CD4-positive, alpha-beta T cell treated with Interleukin-12 subunit alpha and Interleukin-12 subunit beta, for 1 hour (primary cell): ENCODE results near the gene UQCC2.

ENCODE experiments used
- DNase-seq: peaks from one replicate; pipeline ENCODE4 v3.0.0-alpha.2; 2020

The UQCC2 gene

GRCh38 chr6:33744001-33744848, 32.7 kb upstream of the UQCC2 start:
- DNase-seq: peak; percentile 76

DNA sequence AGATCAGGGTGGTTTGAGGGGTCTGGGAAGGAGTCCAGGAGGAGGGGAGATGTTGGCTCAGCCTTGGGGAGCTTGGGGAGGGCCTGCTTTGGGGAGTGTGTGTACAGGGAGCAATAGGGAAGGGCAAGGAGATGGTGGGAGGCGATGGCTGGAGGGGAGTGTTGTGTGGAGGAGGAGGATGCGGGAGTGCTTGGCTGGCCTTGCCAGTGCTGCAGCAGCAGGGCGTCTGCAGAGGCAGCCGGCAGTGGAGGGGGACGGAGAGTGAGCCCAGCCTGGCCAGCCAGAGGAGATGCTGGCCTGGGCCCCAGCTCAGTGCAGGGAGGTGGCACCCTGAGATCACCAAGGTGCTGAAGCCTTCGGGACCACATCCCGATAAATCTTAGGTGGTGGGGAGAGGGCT, 31.3 kb upstream of the UQCC2 start:
- DNase-seq: no peak

- no peak for DNase-seq
These were observed 30.6 kb upstream of the UQCC2 start for GRCh38 chr6:33742092-33742491.

DNA sequence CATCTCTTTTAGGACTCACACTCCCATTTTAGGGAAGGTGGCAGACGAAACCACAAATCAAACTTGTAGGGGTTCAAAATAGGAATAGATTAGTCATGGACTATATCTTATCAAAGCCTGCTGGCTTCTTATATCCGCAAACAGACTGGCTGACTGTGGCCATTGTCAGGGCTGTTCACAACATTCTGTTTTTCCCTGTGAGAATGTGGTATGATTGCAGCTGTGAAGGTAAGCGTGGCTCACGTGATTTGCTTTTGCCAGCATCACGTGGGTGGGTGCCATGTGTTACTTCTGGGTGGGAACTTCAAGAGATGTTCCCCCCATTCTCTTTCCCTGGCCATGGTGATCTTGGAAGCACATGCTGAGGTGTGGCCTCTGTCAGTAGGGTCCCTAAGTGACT, 29.3 kb upstream of the UQCC2 start:
- no peak for DNase-seq

GRCh38 chr6:33740204-33740608, 28.7 kb upstream of the UQCC2 start:
- no peak for DNase-seq

DNA sequence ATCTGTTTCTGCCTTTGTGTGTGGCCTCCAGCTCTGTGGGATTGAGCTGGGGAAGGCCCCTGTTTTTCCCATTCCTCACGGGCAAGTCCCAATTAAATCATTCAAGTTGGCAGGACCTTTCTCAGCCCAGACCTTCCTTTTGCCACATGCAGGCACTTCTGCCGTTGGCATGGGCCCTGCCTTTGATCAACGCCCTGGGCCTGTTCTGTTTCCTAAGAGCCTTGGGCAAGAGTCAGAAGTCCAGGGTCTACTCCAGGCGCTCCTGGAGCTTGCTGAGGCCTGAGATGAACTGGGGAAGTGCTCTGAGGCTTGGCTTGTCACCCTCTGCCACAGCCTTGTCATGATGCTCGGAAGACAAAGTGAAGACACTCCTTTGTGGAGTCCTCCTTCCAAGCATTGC, 28.1 kb upstream of the UQCC2 start:
- DNase-seq: no peak

DNA sequence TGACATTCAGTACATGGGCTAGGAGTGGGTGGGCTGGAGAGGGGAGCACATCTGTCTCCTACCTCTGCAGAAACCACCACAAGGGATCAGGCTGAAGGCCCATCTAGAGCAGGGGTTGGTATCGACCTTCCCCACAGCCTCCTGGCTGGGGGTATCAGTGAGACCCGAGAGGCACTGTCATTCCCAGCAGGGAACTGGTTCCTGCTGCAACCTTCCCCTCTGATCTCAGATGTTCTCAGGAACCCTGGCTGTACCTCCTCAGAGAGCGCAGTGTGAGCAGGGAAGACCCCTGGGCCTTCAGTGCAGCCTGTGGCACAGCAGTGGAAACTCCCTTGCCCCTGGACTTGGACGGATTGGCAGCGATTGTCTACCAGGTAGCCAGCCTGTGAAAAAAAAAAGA, 27.4 kb upstream of the UQCC2 start:
- no peak for DNase-seq

DNA sequence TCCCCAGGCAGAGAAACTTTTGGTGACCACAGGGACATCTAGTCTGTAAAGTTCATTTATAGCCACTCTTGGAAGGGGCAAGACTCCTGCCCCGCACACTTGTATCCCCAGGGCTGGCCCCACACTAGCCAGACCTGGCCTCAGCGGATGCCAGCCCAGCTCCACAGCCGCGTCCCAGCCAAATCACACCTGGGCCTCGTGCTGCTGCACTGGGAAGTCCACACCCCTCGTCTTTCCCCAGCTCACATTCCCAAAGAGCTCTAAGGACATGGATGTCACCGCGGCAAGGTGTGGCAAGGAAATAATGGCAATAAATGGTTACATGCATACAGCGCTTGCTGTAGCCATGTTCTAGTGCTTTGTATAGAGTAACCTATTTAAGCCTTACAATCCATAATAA, 26.7 kb upstream of the UQCC2 start:
- no peak for DNase-seq

DNA sequence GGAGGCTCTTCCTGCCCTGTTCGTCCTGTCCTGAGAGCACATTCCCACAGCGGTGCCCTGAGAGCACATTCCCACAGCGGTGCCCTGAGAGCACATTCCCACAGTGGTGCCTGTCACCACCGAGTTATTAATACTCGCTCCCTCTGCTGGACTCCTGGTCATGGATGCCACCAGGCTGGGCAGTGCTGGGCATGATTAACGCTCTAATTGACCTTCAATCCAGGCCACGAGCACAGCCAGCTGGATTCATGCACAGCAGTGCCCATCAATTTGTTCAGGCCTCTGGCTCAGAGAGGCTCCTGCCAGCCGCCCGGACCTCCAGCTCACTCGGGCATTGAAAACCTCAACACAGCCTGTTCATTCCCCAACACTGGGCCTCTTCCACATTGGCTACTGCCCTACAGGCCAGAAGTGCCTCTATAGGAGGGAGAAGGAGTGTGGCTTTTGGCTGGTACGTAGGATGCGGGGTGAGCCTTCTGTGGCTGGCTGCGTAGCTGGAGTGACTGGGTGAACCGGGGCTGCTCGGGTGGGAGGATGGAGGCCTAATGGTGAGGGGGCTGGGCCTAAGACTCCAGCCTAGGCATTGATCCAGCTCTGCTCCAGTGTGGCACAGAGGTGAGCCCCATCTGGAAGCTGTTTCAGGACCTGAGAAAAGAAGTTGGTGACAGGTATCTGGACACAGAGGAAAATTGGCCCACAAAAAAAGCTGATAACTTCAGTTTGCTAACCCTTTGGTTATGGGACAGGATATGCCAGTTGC, 25.9 kb upstream of the UQCC2 start:
- no peak for DNase-seq

- DNase-seq: no peak
These were observed 23.7 kb upstream of the UQCC2 start for GRCh38 chr6:33735216-33735615.

DNA sequence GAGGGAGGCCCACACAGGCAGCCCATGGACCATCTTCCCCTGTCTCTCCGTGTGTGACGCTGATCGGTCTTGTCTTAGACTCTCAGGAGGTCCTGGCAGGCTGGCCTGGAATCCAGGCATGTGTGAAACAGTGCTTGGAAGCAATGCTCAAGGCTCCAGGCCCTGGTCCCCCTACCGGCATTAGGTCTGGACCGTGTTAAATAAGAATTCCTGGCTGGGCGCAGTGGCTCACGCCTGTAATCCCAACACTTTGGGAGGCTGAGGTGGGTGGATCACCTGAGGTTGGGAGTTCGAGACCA, 22.2 kb upstream of the UQCC2 start:
- DNase-seq: no peak

GRCh38 chr6:33732817-33733708, 21.6 kb upstream of the UQCC2 start:
- no peak for DNase-seq

DNA sequence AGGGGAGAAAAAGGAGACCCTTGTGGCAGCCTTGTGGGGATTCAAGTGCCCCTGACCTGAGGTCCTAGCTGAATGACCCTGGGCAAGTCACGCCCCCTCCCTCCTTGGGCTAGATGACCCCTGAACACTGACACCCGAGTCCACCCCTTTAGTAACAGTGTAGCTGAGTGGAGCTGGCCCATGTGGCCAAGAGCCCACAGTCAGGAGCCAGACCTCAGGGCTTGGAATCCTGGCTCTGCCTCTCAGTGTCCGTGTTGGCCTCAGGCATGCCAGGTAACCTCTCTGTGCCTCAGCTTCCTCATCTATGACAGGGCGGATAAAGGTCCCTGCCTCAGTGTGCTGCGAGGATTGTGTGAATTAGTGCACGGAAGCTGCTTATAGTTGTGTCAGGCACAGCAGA, 20.9 kb upstream of the UQCC2 start:
- DNase-seq: no peak

DNA sequence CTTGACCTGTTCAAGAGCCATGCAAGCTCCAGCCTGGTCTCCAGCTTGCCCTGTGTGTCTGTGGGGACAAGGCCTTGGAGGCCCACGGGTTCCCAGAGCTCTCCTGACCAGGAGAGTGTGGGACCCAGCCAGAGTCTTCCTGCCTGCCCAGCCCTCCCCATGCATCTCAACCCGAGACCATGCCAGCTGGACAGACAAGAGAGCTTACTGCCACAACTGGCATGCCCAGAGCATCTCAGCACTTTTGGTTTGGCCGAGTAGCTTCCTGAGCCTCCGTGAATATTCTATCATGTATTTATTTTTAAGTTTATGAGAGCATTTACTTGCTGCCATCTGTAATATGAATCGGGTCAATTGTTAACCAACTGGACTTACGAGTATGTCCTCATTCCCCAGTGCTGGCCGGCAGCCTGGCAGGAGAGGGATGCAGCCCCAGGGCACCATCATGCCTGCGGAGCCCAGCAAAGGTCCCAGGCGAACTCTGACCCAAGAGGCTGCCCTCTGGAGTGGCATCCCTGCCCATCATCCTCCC, 20.3 kb upstream of the UQCC2 start:
- DNase-seq: no peak

DNA sequence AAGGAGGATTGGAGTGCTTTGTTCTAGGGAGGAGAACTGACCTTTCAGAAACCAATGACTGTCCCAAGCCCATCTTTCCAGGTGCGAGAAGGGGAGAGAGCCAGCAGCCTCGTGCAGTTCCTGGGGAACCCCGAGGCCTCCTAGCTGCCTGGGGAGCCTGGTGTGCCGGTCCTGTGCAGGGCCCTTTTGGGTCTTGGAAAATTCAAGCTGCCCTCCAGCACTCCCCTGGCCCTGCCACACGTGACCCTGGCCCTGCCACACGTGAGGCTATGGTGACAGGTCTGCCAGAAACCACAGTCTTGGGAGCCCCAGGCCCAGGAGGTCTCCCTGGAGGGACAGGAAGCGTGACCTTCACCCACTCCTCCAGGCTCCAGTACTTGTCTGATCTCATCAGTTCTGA, 19.5 kb upstream of the UQCC2 start:
- no peak for DNase-seq

DNA sequence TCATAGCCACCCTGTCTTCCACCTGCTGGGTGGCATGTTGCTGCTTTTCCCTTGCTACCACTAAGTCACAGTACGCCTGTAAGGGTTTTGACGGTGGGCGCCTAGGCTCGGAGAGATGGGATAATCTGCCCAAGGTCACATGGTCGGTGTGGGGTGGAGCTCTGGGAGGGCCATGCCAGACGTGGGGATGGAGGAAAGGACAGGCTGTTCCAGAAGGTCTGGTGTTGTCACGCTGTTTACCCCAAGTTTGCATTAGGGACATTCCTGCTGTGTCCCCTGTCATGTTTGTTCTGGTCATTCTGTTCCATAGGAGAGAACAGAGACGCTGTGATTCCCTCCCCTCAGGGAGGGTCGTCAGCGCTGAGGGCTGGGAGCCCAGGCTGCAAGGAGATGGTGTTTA, 19.1 kb upstream of the UQCC2 start:
- no peak for DNase-seq

GRCh38 chr6:33729059-33729458, 17.6 kb upstream of the UQCC2 start:
- DNase-seq: no peak

DNA sequence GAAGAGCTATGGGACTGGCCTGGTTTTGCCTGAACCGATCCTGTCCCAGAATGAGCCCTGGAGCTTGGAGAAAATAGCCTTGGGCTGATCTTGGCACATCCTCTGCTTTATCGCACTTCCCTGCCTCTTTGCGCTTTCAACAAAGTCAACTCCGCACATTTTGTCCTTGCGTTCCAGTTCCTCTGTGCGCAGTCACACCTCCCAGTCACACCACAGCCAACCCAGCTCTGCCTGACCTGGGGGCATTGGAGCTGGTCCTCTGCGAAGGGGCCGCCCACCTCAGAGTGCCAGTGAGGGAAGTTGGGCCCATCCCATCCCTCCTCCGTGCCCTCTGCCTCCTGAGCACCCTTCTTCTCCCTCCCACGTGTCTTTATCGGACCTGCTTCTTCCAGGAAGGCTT, 16.9 kb upstream of the UQCC2 start:
- no peak for DNase-seq

- no peak for DNase-seq
These were observed 16.4 kb upstream of the UQCC2 start for GRCh38 chr6:33727932-33728331.

GRCh38 chr6:33727126-33727525, 15.6 kb upstream of the UQCC2 start:
- DNase-seq: no peak

- DNase-seq: no peak
These were observed 15.2 kb upstream of the UQCC2 start for GRCh38 chr6:33726696-33727095.

DNA sequence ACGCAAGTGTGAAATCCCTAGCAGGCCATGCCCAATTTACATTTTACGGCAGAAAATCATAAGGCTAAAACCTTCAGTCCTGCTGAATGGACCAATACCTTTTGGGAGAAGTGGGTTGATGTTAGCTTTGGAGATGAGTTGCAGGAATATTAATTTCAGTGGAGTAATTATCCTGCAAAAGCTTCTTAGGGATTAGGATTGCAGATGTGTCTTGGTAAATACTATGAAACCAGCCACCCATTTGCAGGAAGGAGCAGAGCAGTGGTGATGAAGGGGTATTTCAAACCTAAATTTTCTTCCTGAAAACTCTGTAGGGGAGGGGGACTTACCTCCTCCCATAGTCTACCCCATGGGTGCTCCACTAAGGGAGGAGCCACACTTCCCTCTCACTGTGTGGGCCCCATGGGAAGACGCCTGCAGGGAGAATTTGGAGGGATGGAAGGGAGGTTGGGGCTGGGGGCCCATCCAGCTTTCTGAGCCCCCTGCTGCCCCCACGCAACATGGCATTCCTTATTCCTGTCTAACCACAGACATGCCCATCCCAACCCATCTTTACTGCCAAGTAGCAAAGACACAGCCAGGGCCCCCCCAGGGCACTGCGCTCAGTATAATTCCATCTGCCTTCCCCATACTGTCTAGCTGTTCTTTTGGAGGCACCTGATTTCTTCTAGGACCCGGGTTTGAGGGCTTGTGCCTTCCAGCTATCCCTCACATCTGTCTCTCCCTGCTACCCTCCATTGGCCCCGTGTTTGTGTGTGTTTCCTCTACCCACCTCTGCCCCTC, 14.6 kb upstream of the UQCC2 start:
- no peak for DNase-seq

GRCh38 chr6:33725222-33725621, 13.7 kb upstream of the UQCC2 start:
- DNase-seq: no peak
